Neural progenitor cell (in vitro differentiated cells): ENCODE data around the gene SRPK3.

Experiments used
- CTCF ChIP-seq: fragments of 200-600 bp; sonication (generic); IDR thresholded peaks from 2 replicates; pipeline ENCODE4 v1.5.1; 2017; ENCODE audit warnings: antibody characterized with exemption, mild to moderate bottlenecking
- EZH2 ChIP-seq: fragments of 200-600 bp; sonication (generic); IDR thresholded peaks from 2 replicates; pipeline ENCODE4 v1.6.1; 2017; ENCODE audit warnings: antibody characterized with exemption, mild to moderate bottlenecking, moderate library complexity
- EZH2phosphoT487 ChIP-seq: fragments of 200-600 bp; sonication (generic); IDR thresholded peaks from 2 replicates; pipeline ENCODE4 v1.6.1; 2017; ENCODE audit warnings: antibody characterized with exemption

GRCh38 chrX:153773218-153773611 is 7.6 kb upstream of the SRPK3 start:
- TF ChIP-seq CTCF (no peak), EZH2 (no peak), EZH2phosphoT487 (no peak)
